ENCODE measurements around the gene PMIS2. TPM values are rescaled to one million over a fixed set of nuclear protein-coding genes. Genes with fewer than 3 reads are reported as not detected.

PMIS2 gene
- total RNA-seq, 4 donors from 2014 or later, result not detected

Other genes starting within 250 kb of the PMIS2 start
- gene FFAR1, start 238.3 kb upstream of the PMIS2 start, total RNA-seq, result not detected
- not detected for gene FFAR3, start 227.7 kb upstream of the PMIS2 start, total RNA-seq
- gene GPR42, start 215.1 kb upstream of the PMIS2 start, total RNA-seq, result not detected
- gene FFAR2, start 137.9 kb upstream of the PMIS2 start, total RNA-seq, result under 1 TPM in 3 of 4 donors, not detected in 1; 0.29 to 0.64 (median 0.30) TPM
- gene KRTDAP, start 95.7 kb upstream of the PMIS2 start, total RNA-seq, result over 10,000 TPM in 2 of 4 donors, 1,000 to 10,000 TPM in 2; 1,056 to 12,237 (median 8,197) TPM
- 1,000 to 10,000 TPM; 2,237 to 6,229 (median 5,437) TPM for gene DMKN, start 72.5 kb upstream of the PMIS2 start, total RNA-seq
- gene SBSN, start 57.9 kb upstream of the PMIS2 start, total RNA-seq, result 1,000 to 10,000 TPM in 3 of 4 donors, 100 to 1,000 TPM in 1; 308 to 1,594 (median 1,430) TPM
- gene GAPDHS, start 52.7 kb upstream of the PMIS2 start, total RNA-seq, result 1 to 10 TPM; 4.1 to 8.4 (median 6.4) TPM
- 100 to 1,000 TPM in 3 of 4 donors, 10 to 100 TPM in 1; 67.5 to 158 (median 118) TPM for gene TMEM147, start 40.5 kb upstream of the PMIS2 start, total RNA-seq
- gene ATP4A, start 22.5 kb upstream of the PMIS2 start, total RNA-seq, result not detected
- gene HAUS5, start 26.6 kb downstream of the PMIS2 start, total RNA-seq, result 10 to 100 TPM; 14.9 to 18.4 (median 16.4) TPM
- 10 to 100 TPM; 45.1 to 75.9 (median 65.0) TPM for gene RBM42, start 42.9 kb downstream of the PMIS2 start, total RNA-seq
- gene ETV2, start 55.6 kb downstream of the PMIS2 start, total RNA-seq, result 1 to 10 TPM; 1.0 to 4.0 (median 1.9) TPM
- gene COX6B1, start 62.1 kb downstream of the PMIS2 start, total RNA-seq, result 100 to 1,000 TPM; 449 to 756 (median 626) TPM
- gene UPK1A, start 80.3 kb downstream of the PMIS2 start, total RNA-seq, result 1 to 10 TPM; 1.5 to 8.3 (median 5.6) TPM
- not detected for gene ZBTB32, start 118.4 kb downstream of the PMIS2 start, total RNA-seq
- 10 to 100 TPM; 31.2 to 66.8 (median 45.2) TPM for gene KMT2B, start 131.8 kb downstream of the PMIS2 start, total RNA-seq
- gene IGFLR1, start 156.3 kb downstream of the PMIS2 start, total RNA-seq, result 1 to 10 TPM; 3.3 to 8.5 (median 6.9) TPM
- 10 to 100 TPM; 18.8 to 45.5 (median 21.9) TPM for gene U2AF1L4, start 159.2 kb downstream of the PMIS2 start, total RNA-seq
- gene PSENEN, start 159.5 kb downstream of the PMIS2 start, total RNA-seq, result 10 to 100 TPM; 27.1 to 57.2 (median 42.4) TPM
- 10 to 100 TPM; 11.0 to 21.5 (median 20.0) TPM for gene LIN37, start 162.4 kb downstream of the PMIS2 start, total RNA-seq
- gene HSPB6, start 170.9 kb downstream of the PMIS2 start, total RNA-seq, result 10 to 100 TPM in 1 of 4 donors, 1 to 10 TPM in 3; 4.1 to 13.4 (median 5.5) TPM
- gene PROSER3, start 172.0 kb downstream of the PMIS2 start, total RNA-seq, result 10 to 100 TPM in 3 of 4 donors, 1 to 10 TPM in 1; 9.6 to 23.8 (median 17.1) TPM
- gene ARHGAP33, start 189.4 kb downstream of the PMIS2 start, total RNA-seq, result 10 to 100 TPM; 20.6 to 42.7 (median 31.7) TPM
- not detected for gene PRODH2, start 226.7 kb downstream of the PMIS2 start, total RNA-seq

Measured in suprapubic skin (tissue), 4 donors.